HG03521 (cell line): ENCODE data around the gene NOD1.

Source experiments
- ATAC-seq: cut with Tn5 transposase; IDR thresholded peaks from one replicate; pipeline ENCODE4 v1.9.1; 2021; ENCODE audit warnings: mild to moderate bottlenecking, moderate library complexity; ENCODE audit not compliant: unreplicated experiment

The NOD1 gene

DNA sequence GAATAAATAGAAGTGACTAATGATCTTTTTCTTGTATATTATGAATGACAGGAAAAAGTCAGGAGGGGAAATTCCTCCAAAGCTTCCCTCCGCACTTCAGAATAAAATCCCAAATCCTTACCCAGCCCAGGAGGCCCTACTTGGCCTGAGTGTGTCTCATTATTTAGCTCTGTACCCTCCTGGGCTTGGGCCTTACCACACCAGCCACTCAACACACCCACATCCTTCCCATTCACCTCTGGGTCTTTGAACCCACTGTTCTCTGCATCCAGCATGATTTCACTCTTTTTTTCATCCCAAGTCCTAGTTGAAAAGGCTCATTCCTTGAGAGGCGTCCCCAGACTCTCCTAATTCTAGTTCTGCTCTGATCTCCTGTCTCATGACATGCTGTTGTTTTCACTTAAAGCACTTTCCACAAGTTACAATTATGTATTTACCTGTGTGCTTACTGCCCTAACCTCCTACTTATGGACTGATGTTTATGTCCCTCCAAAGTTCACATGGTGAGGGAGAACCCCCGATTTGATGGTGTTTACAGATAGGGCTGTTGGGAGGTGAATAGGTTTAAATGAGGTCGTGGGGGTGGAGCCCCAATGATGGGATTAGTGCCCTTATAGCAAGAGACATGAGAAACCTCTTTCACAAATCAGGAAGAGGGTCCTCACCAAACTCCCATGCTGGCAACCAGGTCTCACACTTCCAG, 6.4 kb downstream of the NOD1 start:
- no peak for ATAC-seq

DNA sequence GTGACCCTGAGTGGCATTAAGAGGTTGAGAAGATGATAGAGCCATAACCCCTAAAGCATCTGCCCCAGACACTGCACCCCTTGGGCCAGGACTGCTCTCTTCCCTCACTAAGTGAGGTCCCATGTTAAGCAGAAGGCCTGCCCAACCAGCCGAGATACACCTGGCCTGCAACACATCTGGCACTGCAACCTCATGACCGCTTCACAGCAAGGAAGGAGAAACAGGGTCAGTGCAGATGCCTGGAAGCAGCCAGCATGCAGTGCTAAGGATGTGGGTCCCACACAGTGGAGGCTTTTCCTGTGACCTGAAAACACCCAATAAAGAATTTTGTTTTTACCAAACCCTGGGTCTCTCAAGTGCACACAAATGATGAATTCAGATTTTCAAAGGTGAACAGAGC, 7.4 kb downstream of the NOD1 start:
- no peak for ATAC-seq

DNA sequence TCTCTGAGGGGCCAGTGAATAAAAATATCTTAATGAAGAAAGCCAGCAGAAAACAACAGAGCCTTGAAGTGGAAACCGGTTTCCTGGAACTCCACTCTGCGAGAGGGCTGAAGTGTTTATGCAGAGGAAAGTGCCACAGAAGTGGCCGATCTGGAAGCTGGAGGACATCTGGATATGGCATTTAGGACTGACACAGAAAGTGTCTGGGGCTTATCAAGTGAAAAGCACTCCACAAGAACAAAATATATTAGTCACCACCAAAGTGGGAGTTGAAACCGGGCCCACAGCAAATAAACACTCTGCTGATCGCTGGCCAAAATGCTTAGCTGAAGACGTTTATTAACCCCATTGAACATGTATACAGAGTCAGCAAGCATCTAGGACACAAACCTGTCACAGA, 7.8 kb downstream of the NOD1 start:
- no peak for ATAC-seq

DNA sequence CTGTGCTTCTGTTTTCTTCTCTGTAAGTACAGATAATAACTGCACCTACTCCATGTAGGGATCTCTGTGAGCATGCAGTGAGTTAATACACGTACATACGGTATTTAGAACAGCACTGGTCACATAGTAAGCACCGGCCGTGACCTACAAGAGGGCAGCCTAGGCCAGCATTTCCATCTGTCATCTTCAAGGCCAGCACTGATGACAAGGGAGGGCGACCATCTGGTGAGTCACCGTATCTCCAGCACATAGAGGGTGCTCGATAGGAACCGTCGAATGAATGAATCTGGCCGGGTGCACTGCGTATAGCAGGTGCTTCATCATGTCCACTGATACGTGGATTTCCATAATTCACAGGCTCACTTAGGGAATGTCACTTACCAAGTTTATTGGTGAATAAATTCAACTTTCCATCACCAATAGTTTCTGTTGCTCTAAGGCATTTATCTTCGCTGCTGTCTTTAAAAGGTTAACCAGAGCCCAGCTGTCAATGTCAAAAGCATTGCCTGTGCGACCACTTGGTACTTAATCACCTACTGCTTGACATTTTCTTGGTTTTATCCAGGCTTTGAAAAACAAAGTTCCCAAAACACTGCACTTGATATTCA, 8.3 kb downstream of the NOD1 start:
- no peak for ATAC-seq

DNA sequence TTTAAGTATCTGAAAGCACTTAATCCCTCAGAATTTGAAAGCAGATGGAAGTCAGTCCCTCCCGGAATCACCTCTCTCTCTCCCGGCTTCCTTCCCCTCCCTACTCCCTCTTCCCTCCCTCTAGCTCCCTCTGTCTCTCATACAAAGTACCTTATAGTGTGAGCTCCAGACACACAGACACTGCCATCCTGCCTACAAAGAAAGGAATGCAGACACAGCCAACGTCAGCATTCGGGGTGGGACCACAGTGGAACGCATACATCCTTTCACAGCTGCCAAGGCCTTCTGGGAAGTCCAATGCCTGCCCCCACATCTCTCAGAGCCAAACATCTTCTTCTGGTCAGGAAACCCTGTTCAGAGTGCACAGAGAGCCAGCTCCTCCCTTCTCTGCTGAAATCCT, 9.3 kb downstream of the NOD1 start:
- no peak for ATAC-seq

DNA sequence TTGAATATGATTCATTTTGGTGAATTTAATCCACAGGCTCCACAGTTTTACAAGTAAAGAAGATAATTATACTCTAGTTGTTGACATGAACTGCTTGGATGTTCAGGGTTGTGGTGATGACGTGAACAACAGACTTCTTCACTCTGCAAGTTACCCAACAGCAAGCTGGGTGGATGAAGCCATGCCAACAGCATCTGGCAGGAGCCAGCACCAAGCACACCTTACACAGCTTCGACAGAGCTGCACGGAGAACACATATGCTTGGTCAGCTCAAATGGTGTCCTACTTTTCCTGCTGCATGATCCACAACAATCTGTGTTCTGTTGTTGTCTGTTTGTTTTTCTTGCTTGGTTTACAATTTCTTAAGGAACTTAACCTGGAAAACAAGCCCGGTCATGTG, 9.8 kb downstream of the NOD1 start:
- ATAC-seq = no peak

DNA sequence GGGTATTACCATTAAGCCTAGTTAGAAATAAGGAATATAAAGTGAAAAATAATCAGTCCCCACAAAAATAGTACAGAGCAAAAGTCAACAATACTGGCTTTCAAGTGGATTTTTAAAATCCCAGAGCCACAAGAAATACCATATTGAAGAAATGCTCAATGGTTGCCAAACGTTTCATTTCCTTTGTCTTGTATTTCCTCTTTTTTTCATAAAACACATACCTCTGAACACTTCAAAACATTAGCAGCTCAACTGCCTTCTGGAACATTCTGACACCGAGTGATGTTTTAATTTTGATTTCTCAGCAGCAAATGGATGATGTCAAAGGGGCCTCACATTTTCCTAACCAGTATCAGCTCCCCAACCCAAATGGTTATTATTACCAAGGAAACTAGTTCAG, 10.5 kb downstream of the NOD1 start:
- ATAC-seq = no peak

DNA sequence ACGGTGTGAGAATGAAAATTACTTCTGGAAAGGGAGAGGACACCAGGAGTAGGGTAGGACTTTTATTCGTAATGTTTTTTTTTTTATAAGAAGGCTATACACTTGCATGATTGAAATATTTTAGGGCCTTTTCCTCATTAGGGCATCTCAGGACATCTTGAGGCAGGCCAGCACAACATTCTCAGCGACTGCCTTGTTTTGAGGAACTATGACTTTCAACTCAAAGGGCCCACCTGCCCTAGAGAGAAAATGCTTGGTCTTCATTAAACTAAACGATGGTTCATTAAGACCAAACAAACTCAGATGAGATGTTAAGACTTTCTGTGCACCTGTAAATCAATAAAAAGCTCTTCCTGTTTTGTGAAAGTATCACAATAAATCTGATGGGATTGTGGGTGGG, 11.3 kb downstream of the NOD1 start:
- ATAC-seq = no peak

DNA sequence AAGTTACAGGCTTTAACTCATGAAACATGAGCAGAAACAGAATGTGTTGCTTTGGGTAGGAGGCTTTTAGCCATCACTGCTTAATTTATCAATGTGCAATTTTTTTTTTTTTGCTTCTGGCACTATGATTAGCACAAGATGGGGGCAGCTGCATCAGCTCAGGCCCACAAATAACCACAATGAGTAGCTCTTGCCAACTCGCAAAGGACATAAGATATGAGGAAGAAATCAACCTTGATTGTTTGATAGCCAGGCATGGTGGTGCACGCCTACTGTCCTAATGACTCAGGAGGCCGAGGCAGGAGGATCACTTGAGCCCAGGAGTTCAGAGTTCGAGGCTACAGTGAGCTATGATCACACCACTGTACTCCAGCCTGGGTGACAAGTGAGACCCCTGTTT, 12.3 kb downstream of the NOD1 start:
- no peak for ATAC-seq

DNA sequence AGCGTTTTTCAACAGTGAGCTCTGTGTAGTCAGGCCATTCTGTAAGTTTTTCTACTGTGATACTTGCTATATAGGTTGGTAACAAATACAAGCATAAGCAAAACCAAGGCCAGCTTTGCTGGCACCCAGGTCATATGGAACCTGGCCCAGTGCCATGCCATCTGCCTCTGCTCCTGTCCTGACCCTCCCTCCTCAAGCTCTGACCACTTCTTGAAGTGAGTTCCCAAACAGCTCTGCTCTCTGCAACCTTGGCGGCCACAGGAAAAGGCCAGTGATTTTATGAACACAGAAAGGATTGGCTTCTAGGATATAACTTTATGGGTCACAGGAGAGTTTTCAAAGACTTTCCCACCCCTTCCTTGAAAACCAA, 12.8 kb downstream of the NOD1 start:
- ATAC-seq = no peak

DNA sequence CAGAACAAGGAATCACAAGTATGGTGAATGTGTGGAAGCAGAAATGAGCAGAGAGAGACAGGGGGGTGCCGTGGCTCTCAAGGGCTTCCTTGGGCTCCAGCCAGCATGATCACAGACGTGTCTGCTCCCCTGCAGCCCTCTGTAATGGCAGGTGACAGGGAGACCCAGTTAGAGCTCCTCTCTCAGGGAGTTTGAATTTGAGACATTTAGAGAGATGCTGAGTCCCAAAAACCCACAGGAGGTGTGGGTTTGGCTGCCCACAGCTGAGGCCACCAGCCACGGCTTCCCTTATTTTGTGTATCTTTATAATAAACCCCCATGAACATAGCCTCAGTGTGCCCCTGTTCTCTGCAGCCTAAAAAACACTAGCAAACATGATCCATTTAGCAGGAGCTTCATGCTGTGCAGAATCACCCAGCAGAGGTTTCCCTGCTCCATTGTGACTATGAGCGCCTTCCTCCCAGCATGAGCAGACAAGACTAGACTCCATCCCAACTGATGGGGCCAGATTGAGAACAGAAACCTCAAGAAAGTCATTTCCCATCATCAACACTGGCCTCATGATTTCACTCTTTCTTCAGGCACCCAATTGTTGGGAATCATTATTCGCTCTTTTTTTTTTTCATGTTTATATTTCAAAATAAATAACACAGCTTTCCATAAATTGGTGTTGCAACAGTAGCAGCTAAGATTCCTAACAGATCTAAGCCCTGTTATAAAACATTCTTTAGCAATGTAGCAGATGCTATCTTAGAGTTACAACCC, 13.4 kb downstream of the NOD1 start:
- no peak for ATAC-seq

DNA sequence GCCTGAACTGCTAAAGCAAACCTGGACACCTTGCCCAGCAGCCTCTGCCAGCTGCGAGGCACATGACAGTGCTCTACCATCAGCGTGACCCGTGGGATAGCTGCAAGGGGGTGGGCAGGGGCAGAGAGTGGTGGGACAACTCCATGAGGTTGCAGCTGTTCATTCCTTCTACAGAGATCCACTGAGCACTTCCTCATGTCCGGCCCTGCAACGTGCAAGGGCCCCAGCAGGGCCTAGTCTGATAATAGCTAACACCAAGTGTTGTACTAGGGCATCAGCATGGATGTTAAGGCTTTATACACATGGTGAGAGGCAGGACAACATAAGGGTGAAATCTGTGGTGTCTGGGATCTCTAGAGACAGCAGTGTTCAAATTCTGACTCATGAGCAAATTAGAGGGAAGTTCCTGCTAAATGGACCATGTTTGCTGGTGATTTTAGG, 14.3 kb downstream of the NOD1 start:
- ATAC-seq = peak; percentile 44

DNA sequence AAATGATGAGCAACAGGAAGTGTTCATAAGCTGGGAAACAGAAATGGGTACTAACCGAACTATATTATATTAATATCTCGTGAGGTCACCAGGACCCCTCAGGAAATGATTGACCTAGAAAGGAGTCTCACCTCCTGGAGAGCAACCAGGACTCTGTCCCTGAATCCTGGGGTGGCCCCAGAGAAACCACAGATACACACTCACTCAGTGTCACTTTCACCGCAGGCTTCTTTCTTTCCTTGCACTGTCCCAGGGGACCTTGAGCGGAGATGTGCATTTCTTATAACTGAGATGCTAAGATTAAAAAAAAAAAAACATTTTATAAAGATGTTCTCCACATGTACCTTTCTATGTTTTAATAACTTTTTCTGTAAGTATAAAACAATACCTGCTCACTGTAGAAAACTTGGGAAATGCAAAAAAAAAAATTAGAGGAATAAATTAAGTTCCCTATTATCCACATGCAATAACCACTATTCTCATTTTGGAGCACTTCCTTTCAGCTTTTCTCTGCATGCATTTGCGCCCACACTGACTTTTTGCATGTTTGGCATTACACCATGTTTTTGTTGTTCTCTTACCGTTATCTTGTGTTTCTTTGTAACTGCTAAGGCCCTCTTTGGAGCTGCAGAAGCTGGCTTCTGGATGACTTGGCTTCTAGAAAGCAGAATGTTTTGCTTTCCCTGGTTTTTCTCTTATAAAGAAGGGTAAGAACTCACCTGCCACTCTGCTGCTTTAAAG, 15.0 kb downstream of the NOD1 start:
- no peak for ATAC-seq

DNA sequence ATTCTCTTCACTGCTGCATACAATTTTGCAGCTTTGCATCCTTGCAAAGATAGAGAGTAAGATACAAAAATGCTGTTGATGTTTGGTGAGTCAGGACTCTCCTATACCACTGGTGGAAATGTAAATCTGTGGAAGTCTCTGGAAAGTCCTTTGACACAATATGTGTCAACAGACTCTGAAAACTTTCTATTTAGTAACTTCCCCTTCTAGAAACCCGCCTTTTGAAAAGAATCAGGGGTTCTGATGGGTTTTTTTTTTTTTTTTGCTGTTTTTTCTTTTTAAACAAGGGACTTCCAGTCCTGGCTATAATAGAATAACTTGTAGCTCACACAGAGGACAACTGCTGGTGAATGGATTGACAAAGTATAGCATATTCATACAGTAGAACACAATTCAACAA, 16.4 kb downstream of the NOD1 start:
- ATAC-seq = no peak

DNA sequence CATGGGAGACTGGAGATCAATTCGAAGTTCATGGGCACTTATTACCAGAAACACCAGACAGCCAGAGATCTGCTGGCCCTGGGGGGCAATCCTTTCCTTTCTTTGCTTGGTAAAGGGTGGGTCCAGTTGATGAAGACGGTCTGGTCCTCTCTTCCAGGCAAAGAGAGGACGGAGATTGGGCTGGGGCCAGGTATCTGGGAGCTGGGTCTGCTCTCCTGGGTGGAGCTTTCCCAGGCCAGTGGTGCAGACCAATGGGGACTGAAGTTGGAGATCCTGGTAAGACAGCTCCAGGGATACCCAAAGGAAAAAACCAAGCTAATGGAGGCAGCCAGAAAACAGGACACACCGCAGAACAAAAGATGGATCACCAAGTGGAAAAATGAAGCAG, 18.3 kb downstream of the NOD1 start:
- no peak for ATAC-seq

DNA sequence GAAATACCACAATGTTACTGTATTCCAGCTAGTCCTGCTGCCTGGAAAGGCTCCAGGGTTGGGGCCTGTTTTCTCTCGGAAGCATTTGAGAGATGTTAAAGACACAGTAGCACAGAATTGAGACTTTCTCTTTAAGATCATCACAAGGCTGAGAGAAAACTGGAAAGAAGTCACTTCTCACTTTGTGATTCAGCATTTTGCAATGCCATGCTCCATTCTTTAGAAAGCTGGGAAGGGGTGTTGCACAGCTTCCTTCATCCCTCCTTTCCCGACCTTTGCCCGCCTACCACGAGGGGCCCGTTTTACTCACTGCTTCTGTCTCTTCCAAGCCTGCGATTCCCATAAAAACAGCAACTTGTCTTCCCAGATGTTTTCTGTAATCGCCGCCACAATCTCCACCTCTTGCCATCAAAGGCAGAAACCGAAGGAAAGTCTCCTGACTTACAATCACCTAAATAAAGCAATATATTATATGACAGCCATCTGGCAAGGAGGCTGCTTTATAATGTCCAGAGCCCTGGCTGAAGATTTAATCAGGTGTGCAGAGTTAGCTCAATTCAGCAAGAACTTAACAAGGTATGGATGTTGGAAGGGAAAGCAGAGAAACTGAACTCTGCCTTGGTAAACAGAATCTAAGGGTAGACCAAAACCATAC, 18.9 kb downstream of the NOD1 start:
- ATAC-seq = no peak

DNA sequence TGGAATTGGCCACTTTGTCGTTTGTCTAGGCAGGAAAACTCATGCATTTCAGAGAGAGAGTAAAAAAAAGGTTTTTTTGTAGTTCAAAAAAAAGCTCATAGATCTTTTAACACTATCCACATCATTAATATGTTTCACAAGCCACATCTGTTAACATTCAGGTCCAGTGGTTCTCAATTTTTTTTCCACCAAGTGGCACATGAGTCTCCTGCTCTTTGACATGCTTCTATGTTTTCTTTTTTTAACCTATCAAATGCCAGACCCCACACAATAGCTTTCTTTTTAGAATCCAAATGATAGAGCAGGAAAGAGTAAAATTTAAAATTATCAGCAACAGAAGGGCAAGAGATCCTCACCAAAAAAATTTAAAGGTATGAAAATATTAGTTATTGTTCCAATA, 20.3 kb downstream of the NOD1 start:
- no peak for ATAC-seq

DNA sequence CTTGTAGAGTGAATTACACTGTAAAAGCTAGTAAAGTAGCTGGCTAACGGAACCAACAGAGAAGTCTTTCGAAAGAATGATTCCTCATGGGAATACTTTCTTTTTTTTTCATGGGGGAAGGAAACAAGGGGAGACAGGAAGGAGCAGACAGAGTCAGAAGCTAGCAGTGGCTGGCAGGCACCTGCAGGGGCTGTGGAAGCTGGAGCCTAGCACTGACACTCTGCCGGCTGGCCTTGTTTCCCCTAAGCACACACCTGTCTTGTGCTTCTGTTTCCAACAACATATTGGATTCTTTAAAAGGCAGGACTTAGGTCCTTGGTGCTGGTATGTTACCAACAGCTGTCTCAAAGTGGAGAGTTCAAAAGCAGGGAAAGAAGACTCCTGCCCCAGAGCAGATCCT, 24.7 kb downstream of the NOD1 start:
- no peak for ATAC-seq

DNA sequence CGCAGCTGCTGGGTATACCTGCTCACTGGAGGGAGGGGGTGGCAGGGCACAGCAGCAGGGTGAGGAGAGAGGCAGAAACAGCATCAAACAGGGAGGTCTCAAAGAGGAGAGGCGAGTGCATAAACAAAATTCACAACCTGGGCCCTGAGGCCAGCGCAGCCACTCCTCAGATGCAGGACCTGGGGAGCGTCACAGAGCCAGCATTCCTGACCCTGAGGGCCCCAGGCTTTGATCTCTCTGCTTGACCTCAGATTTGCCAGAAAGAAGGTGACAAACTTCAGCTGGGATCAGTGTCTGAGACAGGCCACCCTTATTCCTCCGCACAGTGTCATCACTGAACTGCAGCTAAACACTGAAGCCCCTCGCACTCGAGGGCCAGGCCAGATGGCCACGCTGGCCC, 25.6 kb downstream of the NOD1 start:
- ATAC-seq = no peak

DNA sequence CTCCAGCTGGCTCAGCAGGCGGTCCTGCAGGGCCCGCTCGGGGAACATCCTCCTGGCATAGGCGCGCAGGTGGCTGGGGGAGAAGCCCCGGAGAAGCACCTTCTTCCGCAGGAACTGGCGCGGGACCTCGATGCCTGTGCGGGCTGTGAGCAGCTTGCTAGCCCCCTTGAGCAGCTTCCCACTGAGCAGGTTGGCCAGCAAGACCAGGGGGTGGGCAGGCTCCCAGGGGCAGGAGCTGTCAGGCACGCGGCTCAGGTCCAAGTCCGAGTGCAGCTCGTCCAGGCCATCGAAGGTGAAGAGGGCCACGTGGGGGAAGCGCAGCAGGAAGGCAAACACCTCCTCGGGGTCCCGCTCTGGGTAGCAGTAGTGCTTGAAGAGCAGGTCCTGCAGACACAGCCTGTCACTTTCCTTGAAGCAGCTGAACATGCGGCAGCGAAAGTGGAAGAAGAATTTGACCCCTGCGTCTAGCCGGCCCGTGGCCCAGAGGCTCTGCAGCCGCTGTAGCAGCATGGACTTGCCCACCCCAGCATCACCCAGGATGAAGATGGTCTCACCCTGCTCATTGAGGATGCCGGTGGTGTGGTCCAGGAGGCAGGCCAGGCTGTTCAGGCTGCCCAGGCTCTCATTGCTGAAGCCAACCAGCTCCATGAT, 26.2 kb downstream of the NOD1 start:
- no peak for ATAC-seq
